ENCODE measurements around the gene PROKR1. TPM values are rescaled to one million over a fixed set of nuclear protein-coding genes. Genes with fewer than 3 reads are reported as not detected.

Gene PROKR1
- total and polyA plus RNA-seq, 12 donors, result 0.06 TPM; not detected in 11

DNA sequence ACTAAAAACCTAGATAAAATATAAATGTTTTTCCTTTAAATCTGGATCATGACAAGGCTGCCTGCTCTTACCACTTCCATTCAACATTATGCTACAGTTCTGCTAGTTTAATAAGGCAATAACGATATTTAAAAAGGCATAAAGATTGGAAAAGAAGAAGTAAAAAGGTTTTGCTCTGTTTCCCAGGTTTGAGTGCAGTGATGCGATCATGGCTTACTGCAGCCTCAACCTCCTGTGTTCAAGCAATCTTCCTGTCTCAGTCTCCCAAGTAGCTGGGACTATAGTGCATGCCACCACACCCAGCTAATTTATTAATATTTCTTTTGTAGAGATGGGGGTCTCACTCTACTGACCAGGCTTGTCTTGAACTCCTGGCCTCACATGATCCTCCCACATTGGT, 40.8 kb downstream of the PROKR1 start:
- no peak for ATAC-seq
- 48 to 50% methylated on average over 2 of the region's 2 CpGs for WGBS, 2 donors
- no peaks in the 10 kb centered on the region for H3K9me3 ChIP-seq
- no peak for DNase-seq
- TF ChIP-seq CTCF (IDR thresholded peaks at IDR 0.05), result no peak
- no peak overlapping the region for H3K4me3 ChIP-seq
- no peaks in the 10 kb centered on the region for H3K27me3 ChIP-seq
- H3K4me1 ChIP-seq, result peaks cover 0 to under 1% (median 0%) of the 10 kb centered on the region in 9 donors
- no peaks in the 10 kb centered on the region for H3K36me3 ChIP-seq
- intact Hi-C loops (cut with DNase I), result no loop called here
- H3K27ac ChIP-seq, result no peak overlapping the region

DNA sequence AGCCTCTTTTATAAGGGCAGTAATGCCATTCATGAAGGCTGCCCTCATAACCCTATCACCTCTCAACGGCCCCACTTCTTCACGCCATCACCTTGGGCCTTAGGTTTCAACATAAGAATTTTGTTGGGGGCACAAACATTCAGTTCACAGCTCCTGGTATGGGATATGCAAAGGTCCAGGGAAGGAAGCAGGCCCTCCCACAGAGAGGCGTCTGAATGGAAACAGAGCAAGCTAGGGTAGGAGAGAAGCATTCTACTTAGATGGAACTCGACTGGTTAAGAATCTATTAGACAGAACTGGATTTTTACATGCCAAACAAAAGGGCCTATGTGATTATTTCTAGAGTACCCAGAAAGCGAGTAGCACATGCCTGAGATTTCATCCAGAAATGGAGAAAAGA, 42.8 kb downstream of the PROKR1 start:
- H3K9me3 ChIP-seq, result no peaks in the 10 kb centered on the region
- no peak for TF ChIP-seq CTCF (IDR thresholded peaks at IDR 0.05)
- WGBS, 2 donors, result 76 to 77% methylated on average over 5 of the region's 5 CpGs
- intact Hi-C loops (cut with DNase I), result no loop called here
- H3K27ac ChIP-seq, result no peak overlapping the region
- ATAC-seq, result no peak
- no peak for DNase-seq
- peaks cover 0 to 20% (median 0%) of the 10 kb centered on the region in 9 donors for H3K4me1 ChIP-seq
- no peak overlapping the region for H3K4me3 ChIP-seq
- no peaks in the 10 kb centered on the region for H3K27me3 ChIP-seq
- no peaks in the 10 kb centered on the region for H3K36me3 ChIP-seq

- intact Hi-C loops (cut with DNase I), result no loop called here
- ATAC-seq, result no peak
- no peak overlapping the region for H3K27ac ChIP-seq
These were observed 43.6 kb downstream of the PROKR1 start for GRCh38 chr2:68687018-68687417.

GRCh38 chr2:68689553-68690537, 46.5 kb downstream of the PROKR1 start:
- peaks cover 0 to 20% (median 0%) of the 10 kb centered on the region in 9 donors for H3K4me1 ChIP-seq
- TF ChIP-seq CTCF (IDR thresholded peaks at IDR 0.05), result no peak
- H3K27ac ChIP-seq, result peak overlapping the region in 1 of 10 donors; percentile 62
- no peaks in the 10 kb centered on the region for H3K9me3 ChIP-seq
- no peaks in the 10 kb centered on the region for H3K36me3 ChIP-seq
- no peak overlapping the region for H3K4me3 ChIP-seq
- no peaks in the 10 kb centered on the region for H3K27me3 ChIP-seq
- DNase-seq (no peak), ATAC-seq (peak in 1 of 8 donors; percentile 47)
- WGBS, 2 donors, result 56 to 59% methylated on average over 7 of the region's 7 CpGs
- intact Hi-C loops (cut with DNase I), result no loop called here

More at GRCh38 chr2:68687018-68687417, 43.6 kb downstream of the PROKR1 start:
- TF ChIP-seq CTCF (IDR thresholded peaks at IDR 0.05), result no peak
- WGBS, 2 donors, result 93 to 94% methylated on average over 1 of the region's 1 CpG
- H3K4me1 ChIP-seq, result peaks cover 0 to 20% (median 0%) of the 10 kb centered on the region in 9 donors
- no peak for DNase-seq
- no peaks in the 10 kb centered on the region for H3K9me3 ChIP-seq
- no peaks in the 10 kb centered on the region for H3K36me3 ChIP-seq
- no peaks in the 10 kb centered on the region for H3K27me3 ChIP-seq
- no peak overlapping the region for H3K4me3 ChIP-seq
